GM23248 (cell line): Measurements from ENCODE around the gene BNIP5. TPM values are rescaled to one million over a fixed set of nuclear protein-coding genes. Genes with fewer than 3 reads are reported as not detected.
A peak's percentile ranks its signal among the peaks of the same experiment; 100 is the strongest.

Source experiments
- DNase-seq: peaks from one replicate; pipeline ENCODE4 v3.0.0-alpha.2; 2015
- H2AFZ ChIP-seq: fragments of 200-600 bp; sonication (generic); 2 replicates; pipeline ENCODE4 v1.6.1; 2016; ENCODE audit warnings: antibody characterized with exemption
- H3F3A ChIP-seq: fragments of 200-600 bp; sonication (generic); 2 replicates; pipeline ENCODE4 v1.6.1; 2016; ENCODE audit warnings: mild to moderate bottlenecking, antibody characterized with exemption, mixed run types; ENCODE audit not compliant: insufficient read depth
- H3K27ac ChIP-seq: fragments of 200-600 bp; sonication (generic); 2 replicates; pipeline ENCODE4 v1.5.1; 2016; ENCODE audit warnings: mild to moderate bottlenecking
- H3K27me3 ChIP-seq: fragments of 200-600 bp; sonication (generic); replicated peaks from 2 replicates; pipeline ENCODE4 v1.6.1; 2016; ENCODE audit warnings: mild to moderate bottlenecking; ENCODE audit not compliant: insufficient read depth
- H3K36me3 ChIP-seq: fragments of 200-600 bp; sonication (generic); 2 replicates; pipeline ENCODE4 v1.6.1; 2016; ENCODE audit warnings: low read depth, mild to moderate bottlenecking
- H3K4me1 ChIP-seq: fragments of 200-600 bp; sonication (generic); 2 replicates; pipeline ENCODE4 v1.6.1; 2016; ENCODE audit warnings: mild to moderate bottlenecking; ENCODE audit not compliant: insufficient read depth
- H3K4me2 ChIP-seq: fragments of 200-600 bp; sonication (generic); one replicate; pipeline ENCODE4 v1.6.1; 2016; ENCODE audit warnings: mild to moderate bottlenecking; ENCODE audit not compliant: unreplicated experiment
- H3K4me3 ChIP-seq: fragments of 200-600 bp; sonication (generic); 2 replicates; pipeline ENCODE4 v1.5.1; 2016; ENCODE audit warnings: mild to moderate bottlenecking
- H3K79me2 ChIP-seq: fragments of 200-600 bp; sonication (generic); 2 replicates; pipeline ENCODE4 v1.6.1; 2016; ENCODE audit warnings: mild to moderate bottlenecking; ENCODE audit not compliant: insufficient read depth
- H3K9ac ChIP-seq: fragments of 200-600 bp; sonication (generic); 2 replicates; pipeline ENCODE4 v1.6.1; 2016; ENCODE audit warnings: mild to moderate bottlenecking
- H3K9me2 ChIP-seq: fragments of 200-600 bp; sonication (generic); 2 replicates; pipeline ENCODE4 v1.6.1; 2016; ENCODE audit warnings: mixed run types, mild to moderate bottlenecking, moderate library complexity; ENCODE audit not compliant: insufficient read depth
- H3K9me3 ChIP-seq: fragments of 200-600 bp; sonication (generic); one replicate; pipeline ENCODE4 v1.6.1; 2017; ENCODE audit warnings: low read depth
- H4K20me1 ChIP-seq: fragments of 200-600 bp; sonication (generic); 2 replicates; pipeline ENCODE4 v1.6.0; 2016; ENCODE audit not compliant: insufficient read depth
- EZH2 ChIP-seq: fragments of 200-600 bp; sonication (generic); IDR thresholded peaks from 2 replicates; pipeline ENCODE4 v1.6.1; 2018; ENCODE audit warnings: antibody characterized with exemption, mild to moderate bottlenecking; ENCODE audit not compliant: insufficient read depth, poor library complexity, severe bottlenecking
- EZH2phosphoT487 ChIP-seq: fragments of 200-600 bp; sonication (generic); IDR thresholded peaks from 2 replicates; pipeline ENCODE4 v1.6.1; 2018; ENCODE audit warnings: antibody characterized with exemption, moderate library complexity, mild to moderate bottlenecking, low read depth; ENCODE audit not compliant: insufficient read depth
- WGBS, 2 experiments: methylation state at CpG; one replicate each; pipeline ENCODE4 v1.1.6; 2015 to 2017; ENCODE audit warnings: low lambda C conversion rate in 2 of 2, low coverage in 1 of 2; ENCODE audit errors: missing lambda C conversion rate in 2 of 2; 5-methylcytosine and 5-hydroxymethylcytosine counted together
- in situ Hi-C: fragments of 300-500 bp; cut with MboI; formaldehyde crosslinking; loops from 2 replicates; pipeline ENCODE4 v1.15.0; 2020
- polyA plus RNA-seq: library from polyadenylated mRNA; unstranded; fragments of >200 nt; fragmentation: Nextera tagmentation; extraction: Ambion mirVana; gene quantifications from 2 replicates; pipeline ENCODE4 v1.2.1, GENCODE V29; 2016
- total RNA-seq: library from RNA; depleted of rRNA; stranded (reverse); fragments of >200 nt; shearing (Covaris generic); gene quantifications from 2 replicates; pipeline ENCODE4 v1.2.3, GENCODE V29; 2014

Gene BNIP5
- total and polyA plus RNA-seq, 2 experiments from 2014 or later: not detected

DNA sequence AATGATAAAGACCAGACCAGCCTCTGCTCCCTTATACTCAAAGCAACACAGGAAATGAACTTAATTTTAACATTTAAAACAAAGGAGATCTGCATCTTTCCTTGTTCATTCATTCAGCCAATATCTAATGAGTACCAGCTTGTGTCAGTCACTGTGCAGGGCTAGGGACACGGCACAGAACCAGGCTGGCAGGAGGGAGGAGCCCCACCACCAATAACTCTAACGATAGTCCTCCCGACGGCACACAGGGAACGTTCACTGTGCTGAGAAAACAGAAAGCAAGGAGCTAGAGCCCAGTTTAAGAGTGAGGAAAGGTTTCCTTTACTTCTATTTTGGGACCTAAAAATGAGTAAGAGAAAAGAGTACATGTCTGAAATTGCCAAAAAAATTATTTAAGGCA, 40.9 kb upstream of the BNIP5 start:
- in situ Hi-C loops: no loop called here
- no peaks in the 10 kb centered on the region for H3K9me2 ChIP-seq
- H3K9me3 ChIP-seq: no peaks in the 10 kb centered on the region
- no peak for DNase-seq
- no peak overlapping the region for H3K9ac ChIP-seq
- WGBS, 2 experiments: 6 to 9% methylated on average over 5 of the region's 5 CpGs
- no peaks in the 10 kb centered on the region for H3F3A ChIP-seq
- no peaks in the 10 kb centered on the region for H4K20me1 ChIP-seq
- peak overlapping the region; percentile 76 for H2AFZ ChIP-seq
- H3K4me3 ChIP-seq: peak overlapping the region; percentile 36; the same call in 1 of the 2 replicates
- H3K27ac ChIP-seq: no peak overlapping the region
- no peaks in the 10 kb centered on the region for H3K79me2 ChIP-seq
- no peaks in the 10 kb centered on the region for H3K27me3 ChIP-seq
- H3K36me3 ChIP-seq: no peaks in the 10 kb centered on the region
- TF ChIP-seq EZH2 (no peak), EZH2phosphoT487 (no peak)
- no peak overlapping the region for H3K4me2 ChIP-seq
- no peaks in the 10 kb centered on the region; the same call in 1 of the 2 replicates for H3K4me1 ChIP-seq

DNA sequence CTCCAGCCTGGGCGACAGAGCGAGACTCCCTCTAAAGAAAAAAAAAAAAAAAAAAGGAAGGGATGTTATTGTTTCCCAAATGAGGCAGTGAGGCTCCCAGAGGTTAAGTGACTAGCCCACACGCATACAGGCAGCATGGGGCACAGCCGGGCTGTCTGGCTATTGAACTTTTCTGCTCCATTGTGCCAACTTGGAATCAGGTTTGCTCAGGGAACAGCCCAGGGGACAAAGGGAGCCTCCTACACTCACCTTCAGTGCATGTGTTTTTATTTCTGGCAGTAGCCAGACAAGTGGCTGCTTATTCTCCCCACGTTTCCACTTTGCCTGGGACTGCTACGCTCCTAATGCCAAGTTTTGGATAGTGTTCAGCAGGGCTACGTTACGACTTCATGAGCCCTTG, 40.1 kb upstream of the BNIP5 start:
- Histone ChIP-seq H3K27me3 (no peaks in the 10 kb centered on the region), H3K36me3 (no peaks in the 10 kb centered on the region), H2AFZ (no peak overlapping the region), H3K9me3 (no peaks in the 10 kb centered on the region), H3K79me2 (no peaks in the 10 kb centered on the region), H3K4me2 (no peak overlapping the region), H3K4me1 (no peaks in the 10 kb centered on the region; the same call in 1 of the 2 replicates), H3K9ac (no peak overlapping the region), H3K9me2 (no peaks in the 10 kb centered on the region), H3F3A (no peaks in the 10 kb centered on the region), H3K4me3 (no peak overlapping the region), H3K27ac (no peak overlapping the region), H4K20me1 (no peaks in the 10 kb centered on the region)
- DNase-seq: no peak
- 92 to 95% methylated on average over 7 to 8 of the region's 8 CpGs for WGBS, 2 experiments
- TF ChIP-seq EZH2 (no peak), EZH2phosphoT487 (no peak)
- in situ Hi-C loops: no loop called here

DNA sequence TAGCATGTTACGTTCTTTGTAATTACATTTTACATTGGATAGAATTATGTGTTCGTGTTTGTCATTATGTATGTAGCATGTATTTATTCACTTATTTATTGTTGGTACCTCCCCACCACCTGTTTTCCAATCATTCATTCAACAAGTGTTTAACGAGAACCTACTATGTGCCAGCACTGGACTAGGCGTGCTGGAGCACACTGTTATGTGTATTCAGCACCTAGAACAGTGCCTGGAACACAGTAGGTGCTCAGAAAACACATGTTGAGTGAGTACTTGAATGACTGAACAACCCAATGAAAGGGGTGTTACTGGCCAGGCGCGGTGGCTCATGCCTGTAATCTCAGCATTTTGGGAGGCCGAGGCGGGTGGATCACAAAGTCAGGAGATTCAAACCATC, 39.5 kb upstream of the BNIP5 start:
- no peak overlapping the region for H2AFZ ChIP-seq
- no peak for DNase-seq
- no peaks in the 10 kb centered on the region for H3K79me2 ChIP-seq
- H3K36me3 ChIP-seq: no peaks in the 10 kb centered on the region
- in situ Hi-C loops: no loop called here
- no peaks in the 10 kb centered on the region; the same call in 1 of the 2 replicates for H3K4me1 ChIP-seq
- no peaks in the 10 kb centered on the region for H3F3A ChIP-seq
- H3K9me3 ChIP-seq: no peaks in the 10 kb centered on the region
- no peak overlapping the region for H3K27ac ChIP-seq
- no peaks in the 10 kb centered on the region for H3K27me3 ChIP-seq
- H3K4me2 ChIP-seq: no peak overlapping the region
- H3K4me3 ChIP-seq: no peak overlapping the region
- no peak overlapping the region for H3K9ac ChIP-seq
- no peaks in the 10 kb centered on the region for H4K20me1 ChIP-seq
- 90 to 91% methylated on average over 8 of the region's 8 CpGs for WGBS, 2 experiments
- TF ChIP-seq EZH2: no peak
- TF ChIP-seq EZH2phosphoT487: no peak
- no peaks in the 10 kb centered on the region for H3K9me2 ChIP-seq

DNA sequence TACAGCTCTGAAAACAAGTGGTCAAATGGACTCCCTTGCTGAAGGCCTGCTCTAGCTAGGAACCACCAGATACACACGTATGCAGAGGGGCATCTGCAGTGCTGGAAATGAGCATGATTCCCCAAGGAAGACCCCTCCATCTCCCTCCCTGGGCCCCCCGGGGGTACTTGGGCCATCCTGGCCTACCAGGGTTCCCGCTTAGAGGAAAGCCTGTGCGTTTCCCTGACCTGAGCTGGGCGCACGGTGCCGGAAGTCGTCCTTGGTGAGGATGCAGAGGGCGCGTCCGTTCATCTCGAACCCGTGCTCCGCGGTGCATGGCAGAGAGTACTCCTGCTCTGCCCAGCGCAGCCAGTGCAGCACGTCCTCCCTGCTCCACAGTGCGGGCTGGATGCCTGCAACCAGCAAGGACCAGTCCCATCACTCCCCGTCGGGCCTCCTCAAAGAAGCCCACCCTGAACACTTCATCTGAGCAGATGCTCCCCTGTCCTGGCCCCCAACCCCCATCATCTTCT, 39.0 kb upstream of the BNIP5 start:
- Histone ChIP-seq H4K20me1 (no peaks in the 10 kb centered on the region), H3K27ac (no peak overlapping the region), H3K9me3 (no peaks in the 10 kb centered on the region), H3K4me3 (no peak overlapping the region), H3K36me3 (no peaks in the 10 kb centered on the region), H3K27me3 (no peaks in the 10 kb centered on the region), H3K4me1 (no peaks in the 10 kb centered on the region; the same call in 1 of the 2 replicates), H3K79me2 (no peaks in the 10 kb centered on the region), H3K9me2 (no peaks in the 10 kb centered on the region), H3F3A (no peaks in the 10 kb centered on the region), H3K4me2 (no peak overlapping the region), H2AFZ (no peak overlapping the region), H3K9ac (no peak overlapping the region)
- in situ Hi-C loops: no loop called here
- no peak for DNase-seq
- 89 to 96% methylated on average over 20 of the region's 20 CpGs for WGBS, 2 experiments
- TF ChIP-seq EZH2: no peak
- no peak for TF ChIP-seq EZH2phosphoT487
